H1 (cell line): ENCODE data around the gene CNOT1. TPM values are rescaled to one million over a fixed set of nuclear protein-coding genes. Genes with fewer than 3 reads are reported as not detected.

Experiments
- CTCF ChIA-PET: fragments of 300-600 bp; sonication (Branson Sonifier 250); formaldehyde crosslinking; loops from one replicate; lab custom pipeline; 2021; ENCODE audit not compliant: partially characterized antibody; lab: Charles Lee
- POLR2A ChIA-PET: fragments of 300-600 bp; sonication (Branson Sonifier 250); formaldehyde crosslinking; loops from one replicate; lab custom pipeline; 2021; ENCODE audit warnings: inconsistent platforms; ENCODE audit not compliant: partially characterized antibody; lab: Charles Lee
- DNase-seq, 2 experiments: peaks; one replicate each; pipeline versions ENCODE4 v3.0.0 to v3.0.0-alpha.2; 2010 to 2022; ENCODE audit warnings: low spot score in 2 of 2, low read depth in 1 of 2, mixed read lengths in 1 of 2
- FAIRE-seq: peaks from 2 replicates; lab custom pipeline; 2011; peaks lifted over from hg19 to GRCh38; lab: Jason Lieb, UNC
- H2AFZ ChIP-seq: 2 replicates; pipeline ENCODE4 v1.8.1; 2012; ENCODE audit warnings: low read length, inconsistent platforms
- H2AK5ac ChIP-seq: 2 replicates; pipeline ENCODE4 v1.6.1; 2013; ENCODE audit warnings: low read depth, low read length
- H2BK120ac ChIP-seq: replicated peaks from 2 replicates; pipeline ENCODE3; 2013; ENCODE audit warnings: low read depth, low read length, inconsistent platforms
- H2BK12ac ChIP-seq: 2 replicates; pipeline ENCODE4 v1.6.1; 2013; ENCODE audit warnings: low read depth, low read length
- H2BK15ac ChIP-seq: 2 replicates; pipeline ENCODE4 v1.6.1; 2013; ENCODE audit warnings: low read length
- H2BK20ac ChIP-seq: 2 replicates; pipeline ENCODE4 v1.6.1; 2013; ENCODE audit warnings: low read length
- H2BK5ac ChIP-seq: 2 replicates; pipeline ENCODE4 v1.6.1; 2013; ENCODE audit warnings: low read depth, low read length
- H3K14ac ChIP-seq: 2 replicates; pipeline ENCODE4 v1.6.1; 2013; ENCODE audit warnings: inconsistent platforms; ENCODE audit not compliant: insufficient read length
- H3K18ac ChIP-seq: 2 replicates; pipeline ENCODE4 v1.6.1; 2013; ENCODE audit warnings: low read length; ENCODE audit errors: extremely low read depth
- H3K23ac ChIP-seq: 2 replicates; pipeline ENCODE4 v1.6.1; 2013; ENCODE audit warnings: inconsistent platforms; ENCODE audit not compliant: insufficient read length
- H3K23me2 ChIP-seq: 2 replicates; pipeline ENCODE4 v1.6.1; 2013; ENCODE audit warnings: low read depth, low read length
- H3K27ac ChIP-seq: 2 replicates; pipeline ENCODE4 v1.6.1; 2011; ENCODE audit warnings: low read depth, low read length, inconsistent platforms
- H3K27me3 ChIP-seq, 4 experiments: replicated peaks in 1 of 4; 1 replicate in 1 of 4; 2 replicates in 3 of 4; pipeline versions ENCODE4 v1.6.1 to v1.8.1; 2011 to 2013; ENCODE audit warnings: low read length in 3 of 4, mild to moderate bottlenecking in 3 of 4, inconsistent platforms in 2 of 4, mixed read lengths in 2 of 4, moderate library complexity in 1 of 4; ENCODE audit not compliant: control insufficient read depth in 3 of 4, insufficient read depth in 3 of 4; ENCODE audit errors: extremely low read depth in 1 of 4
- H3K36me3 ChIP-seq, 4 experiments: 2 replicates each; pipeline versions ENCODE4 v1.6.1 to v1.8.1; 2011 to 2013; ENCODE audit warnings: mild to moderate bottlenecking in 4 of 4, low read length in 3 of 4, moderate library complexity in 2 of 4, control low read depth in 1 of 4, inconsistent platforms in 1 of 4; ENCODE audit not compliant: insufficient read depth in 4 of 4, control insufficient read depth in 2 of 4
- H3K4ac ChIP-seq: replicated peaks from 2 replicates; pipeline ENCODE3; 2013; ENCODE audit warnings: low read length, low read depth, mixed read lengths, inconsistent platforms; ENCODE audit not compliant: insufficient read length
- H3K4me1 ChIP-seq, 4 experiments: replicated peaks in 1 of 4; 1 replicate in 1 of 4; 2 replicates in 3 of 4; pipeline versions ENCODE4 v1.6.1 to v1.8.1; 2011 to 2013; ENCODE audit warnings: low read length in 3 of 4, inconsistent platforms in 2 of 4, mixed read lengths in 1 of 4; ENCODE audit not compliant: insufficient read depth in 4 of 4, control insufficient read depth in 3 of 4
- H3K4me2 ChIP-seq, 2 experiments: 2 replicates each; pipeline versions ENCODE4 v1.6.1 to v1.8.1; 2011 to 2013; ENCODE audit warnings: low read depth in 2 of 2, low read length in 2 of 2, control low read depth in 1 of 2, inconsistent platforms in 1 of 2, mild to moderate bottlenecking in 1 of 2; ENCODE audit not compliant: insufficient read depth in 1 of 2
- H3K4me3 ChIP-seq, 4 experiments: fragments of 200-600, 300-600 bp in 1 of 4; sonication (generic), shearing (Covaris generic), sonication (Bioruptor Twin) in 1 of 4; 2 replicates each; pipeline versions ENCODE4 v1.5.1 to v1.8.1; 2011 to 2016; ENCODE audit warnings: low read length in 4 of 4, low read depth in 3 of 4, control low read depth in 2 of 4, inconsistent platforms in 2 of 4, mild to moderate bottlenecking in 2 of 4, mixed read lengths in 1 of 4, moderate library complexity in 1 of 4; ENCODE audit not compliant: insufficient read depth in 2 of 4; ENCODE audit errors: extremely low read depth in 1 of 4
- H3K56ac ChIP-seq: replicated peaks from 2 replicates; pipeline ENCODE3; 2013; ENCODE audit warnings: low read depth, mild to moderate bottlenecking, mixed read lengths, low read length, inconsistent platforms; ENCODE audit not compliant: insufficient read length
- H3K79me1 ChIP-seq: 2 replicates; pipeline ENCODE4 v1.6.1; 2013; ENCODE audit warnings: low read depth, low read length, control low read depth
- H3K79me2 ChIP-seq, 2 experiments: 2 replicates each; pipeline versions ENCODE4 v1.6.1 to v1.8.1; 2012 to 2013; ENCODE audit warnings: low read length in 2 of 2, mild to moderate bottlenecking in 2 of 2, inconsistent platforms in 1 of 2; ENCODE audit not compliant: insufficient read depth in 2 of 2, control insufficient read depth in 1 of 2
- H3K9ac ChIP-seq, 4 experiments: replicated peaks in 1 of 4; 1 replicate in 1 of 4; 2 replicates in 3 of 4; pipeline versions ENCODE4 v1.6.1 to v1.8.1; 2011 to 2013; ENCODE audit warnings: low read depth in 3 of 4, low read length in 3 of 4, control low read depth in 2 of 4, mild to moderate bottlenecking in 2 of 4, moderate library complexity in 2 of 4, inconsistent platforms in 1 of 4; ENCODE audit errors: extremely low read depth in 1 of 4
- H3K9me3 ChIP-seq, 2 experiments: 2 replicates each; pipeline versions ENCODE4 v1.6.1 to v1.8.1; 2012 to 2013; ENCODE audit warnings: mild to moderate bottlenecking in 2 of 2, moderate library complexity in 2 of 2, control low read depth in 1 of 2, inconsistent platforms in 1 of 2, low read depth in 1 of 2, low read length in 1 of 2, mixed read lengths in 1 of 2; ENCODE audit not compliant: insufficient read depth in 2 of 2
- H4K20me1 ChIP-seq, 2 experiments: replicated peaks in 1 of 2; 2 replicates each; pipeline versions ENCODE3 to v1.8.1; 2011 to 2013; ENCODE audit warnings: inconsistent platforms in 2 of 2, low read length in 2 of 2, mild to moderate bottlenecking in 1 of 2; ENCODE audit not compliant: insufficient read depth in 2 of 2, control insufficient read depth in 1 of 2
- H4K5ac ChIP-seq: 2 replicates; pipeline ENCODE4 v1.6.1; 2013; ENCODE audit warnings: low read length, low read depth, mixed read lengths, inconsistent platforms; ENCODE audit not compliant: insufficient read length
- H4K8ac ChIP-seq: 2 replicates; pipeline ENCODE4 v1.8.0; 2013; ENCODE audit warnings: mild to moderate bottlenecking, moderate library complexity, low read length, inconsistent platforms; ENCODE audit not compliant: insufficient read depth; ENCODE audit errors: extremely low read depth
- H4K91ac ChIP-seq: replicated peaks from 2 replicates; pipeline ENCODE3; 2013; ENCODE audit warnings: low read length, mixed read lengths, inconsistent platforms; ENCODE audit not compliant: insufficient read length
- GABPA ChIP-seq: IDR thresholded peaks from 2 replicates; pipeline ENCODE4 v1.6.1; 2011; ENCODE audit warnings: mild to moderate bottlenecking, low read length, moderate library complexity, borderline replicate concordance; ENCODE audit not compliant: insufficient read depth
- JUN ChIP-seq: IDR thresholded peaks from 2 replicates; pipeline ENCODE4 v1.6.1; 2011; ENCODE audit warnings: low read depth, mild to moderate bottlenecking, improper control_type of control experiment, low read length
- JUND ChIP-seq: IDR thresholded peaks from 2 replicates; pipeline ENCODE4 v1.6.1; 2011; ENCODE audit warnings: mild to moderate bottlenecking, improper control_type of control experiment, low read length
- RFX5 ChIP-seq: IDR thresholded peaks from 2 replicates; pipeline ENCODE4 v1.6.1; 2011; ENCODE audit warnings: low read depth, low read length, improper control_type of control experiment, borderline replicate concordance
- SIN3A ChIP-seq, 2 experiments: IDR thresholded peaks in 1 of 2; conservative IDR thresholded peaks in 1 of 2; 2 replicates each; pipeline ENCODE4 v1.6.1; 2011 to 2012; ENCODE audit warnings: low read length in 2 of 2, improper control_type of control experiment in 1 of 2, low read depth in 1 of 2, mild to moderate bottlenecking in 1 of 2
- WGBS, 2 experiments: shearing (Covaris generic) in 1 of 2; methylation state at CpG; one replicate each; pipeline versions ENCODE4 v1.1.6 to v1.1.7; 2013 to 2015; ENCODE audit warnings: low lambda C conversion rate in 2 of 2, mixed read lengths in 2 of 2, inconsistent platforms in 1 of 2, low coverage in 1 of 2, missing lambda C conversion rate in 1 of 2; ENCODE audit not compliant: insufficient replicate concordance in 2 of 2, insufficient coverage in 1 of 2, insufficient read length in 1 of 2; ENCODE audit errors: extremely low coverage in 1 of 2, missing lambda C conversion rate in 1 of 2; 5-methylcytosine and 5-hydroxymethylcytosine counted together
- polyA plus RNA-seq, 7 experiments: library from polyadenylated mRNA; depleted of rRNA in 3 of 7; stranded (reverse) in 5 of 7; unstranded in 2 of 7; fragments of >200 nt in 5 of 7; fragments of 200-250 nt in 2 of 7; gene quantifications; 1 replicate in 5 of 7; 2 replicates in 1 of 7; 4 replicates in 1 of 7; pipeline versions ENCODE4 v1.2.1 to v1.2.3, GENCODE V29; 2011 to 2013; ENCODE audit warnings: missing spikeins in 2 of 7, mixed read lengths in 2 of 7
- total RNA-seq: library from RNA; stranded (reverse); fragmentation: NEBNext Ultra II Directional; extraction: Animal tissue kit (Norgen Biotek cat#: 25700); gene quantifications from 2 replicates; pipeline ENCODE4 v1.2.1, GENCODE V29; 2021

Gene CNOT1
- total and polyA plus RNA-seq, 2 of the 8 experiments (the other 6 are each of a cell fraction or from before 2014, with no cell fraction given), result 306 to 319 TPM

- Histone ChIP-seq H3K9me3 (no peaks in the 10 kb centered on the region), H3K4ac (no peak overlapping the region), H3K14ac (no peak overlapping the region), H2AFZ (no peak overlapping the region), H3K23ac (no peak overlapping the region), H3K18ac (no peak overlapping the region), H4K20me1 (no peaks in the 10 kb centered on the region), H3K4me1 (peaks cover 0 to 4% (median 2%) of the 10 kb centered on the region in 4 experiments; a peak in 4 of 7 replicates), H4K91ac (no peak overlapping the region), H3K27me3 (no peaks in the 10 kb centered on the region), H2BK5ac (no peak overlapping the region), H3K36me3 (no peaks in the 10 kb centered on the region), H3K79me1 (no peaks in the 10 kb centered on the region), H3K79me2 (no peaks in the 10 kb centered on the region), H3K4me2 (no peak overlapping the region), H2BK12ac (no peak overlapping the region), H3K27ac (no peak overlapping the region), H3K56ac (no peak overlapping the region), H2BK120ac (no peak overlapping the region), H3K23me2 (no peaks in the 10 kb centered on the region), H3K4me3 (no peak overlapping the region), H4K5ac (no peak overlapping the region), H2AK5ac (no peak overlapping the region), H4K8ac (no peak overlapping the region; the same call in 1 of the 2 replicates), H2BK15ac (no peak overlapping the region), H2BK20ac (no peak overlapping the region), H3K9ac (no peak overlapping the region)
- TF ChIP-seq JUND (no peak), SIN3A (conservative IDR thresholded peaks at IDR 0.05 in 1 of 2, IDR thresholded peaks at IDR 0.05 in 1 of 2; ENCODE audit: low read depth in 1 of 2, low read length in 2 of 2) (no peak), GABPA (no peak), JUN (no peak), RFX5 (no peak)
- CTCF ChIA-PET, result interaction anchor here (0.9 to 1.1 kb wide), 2 partner anchors 9 to 101 kb away, joined by 3 to 5 read pairs; no protein-coding TSS in a partner anchor
- FAIRE-seq, result no peak
- WGBS, 2 experiments, result 95% methylated on average over 8 of the region's 8 CpGs; no CpG with 5 or more reads in 1 of the 2 experiments
- POLR2A ChIA-PET, result interaction anchor here (0.8 kb wide), 1 partner anchor 29 kb away, joined by 3 read pairs; the partner anchor contains the start of gene SLC38A7
- DNase-seq, result no peak
These were observed 25.6 kb upstream of the CNOT1 start for GRCh38 chr16:58655215-58655596.
